ENCODE results near the gene PPHLN1.

Gene PPHLN1, protein sequence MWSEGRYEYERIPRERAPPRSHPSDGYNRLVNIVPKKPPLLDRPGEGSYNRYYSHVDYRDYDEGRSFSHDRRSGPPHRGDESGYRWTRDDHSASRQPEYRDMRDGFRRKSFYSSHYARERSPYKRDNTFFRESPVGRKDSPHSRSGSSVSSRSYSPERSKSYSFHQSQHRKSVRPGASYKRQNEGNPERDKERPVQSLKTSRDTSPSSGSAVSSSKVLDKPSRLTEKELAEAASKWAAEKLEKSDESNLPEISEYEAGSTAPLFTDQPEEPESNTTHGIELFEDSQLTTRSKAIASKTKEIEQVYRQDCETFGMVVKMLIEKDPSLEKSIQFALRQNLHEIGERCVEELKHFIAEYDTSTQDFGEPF

DNA sequence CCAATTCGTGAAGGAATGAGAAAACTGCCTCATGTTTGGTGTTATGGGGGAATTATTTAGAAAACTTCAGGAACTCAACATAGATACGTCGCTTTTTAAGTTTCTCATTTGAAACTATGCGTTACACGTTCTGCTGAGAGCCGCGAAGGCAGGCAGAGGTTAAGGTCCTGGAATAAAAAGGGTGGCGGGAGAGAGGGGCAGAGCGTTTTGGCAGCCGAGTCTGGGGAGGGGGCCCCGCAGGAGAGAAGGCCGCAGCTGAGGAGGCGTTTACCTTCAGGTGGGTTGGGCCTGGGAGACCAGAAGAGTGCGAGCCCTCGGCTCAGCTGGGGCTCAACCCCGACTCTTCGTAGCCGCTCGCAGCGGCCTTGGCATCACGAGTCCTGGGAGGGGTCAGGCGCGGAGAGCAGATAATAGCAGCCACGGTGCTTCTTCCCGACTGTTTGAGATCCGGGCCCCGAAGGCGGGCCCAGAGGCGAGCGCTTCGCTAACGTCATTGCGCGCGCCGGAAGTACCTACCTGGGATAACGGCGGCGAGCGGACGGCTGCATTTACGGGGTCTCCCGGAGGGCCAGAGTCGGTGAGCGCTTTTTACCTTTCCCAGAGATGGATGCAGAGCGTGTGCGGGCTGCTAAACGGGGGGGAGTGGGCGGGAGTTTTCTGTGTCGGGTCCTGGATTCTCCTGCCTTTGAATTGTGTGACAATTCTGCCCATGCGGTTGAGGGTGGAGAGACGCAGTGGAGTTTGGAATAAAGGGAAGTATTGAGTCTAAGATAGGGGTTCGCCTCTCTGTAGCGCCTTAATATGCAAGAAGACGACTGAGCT lies at the start of gene PPHLN1, which contains the start of gene ZCRB1:
Gene PPHLN1, plus strand, starts transcription at position 515 of the 822 bp plus-strand sequence. CDS start 9,736 bp downstream, outside the sequence.
Gene ZCRB1, minus strand, starts transcription at position 442 of the 822 bp plus-strand sequence. CDS start 1,992 bp downstream, outside the sequence.
- peak; percentile 82 for DNase-seq

DNA sequence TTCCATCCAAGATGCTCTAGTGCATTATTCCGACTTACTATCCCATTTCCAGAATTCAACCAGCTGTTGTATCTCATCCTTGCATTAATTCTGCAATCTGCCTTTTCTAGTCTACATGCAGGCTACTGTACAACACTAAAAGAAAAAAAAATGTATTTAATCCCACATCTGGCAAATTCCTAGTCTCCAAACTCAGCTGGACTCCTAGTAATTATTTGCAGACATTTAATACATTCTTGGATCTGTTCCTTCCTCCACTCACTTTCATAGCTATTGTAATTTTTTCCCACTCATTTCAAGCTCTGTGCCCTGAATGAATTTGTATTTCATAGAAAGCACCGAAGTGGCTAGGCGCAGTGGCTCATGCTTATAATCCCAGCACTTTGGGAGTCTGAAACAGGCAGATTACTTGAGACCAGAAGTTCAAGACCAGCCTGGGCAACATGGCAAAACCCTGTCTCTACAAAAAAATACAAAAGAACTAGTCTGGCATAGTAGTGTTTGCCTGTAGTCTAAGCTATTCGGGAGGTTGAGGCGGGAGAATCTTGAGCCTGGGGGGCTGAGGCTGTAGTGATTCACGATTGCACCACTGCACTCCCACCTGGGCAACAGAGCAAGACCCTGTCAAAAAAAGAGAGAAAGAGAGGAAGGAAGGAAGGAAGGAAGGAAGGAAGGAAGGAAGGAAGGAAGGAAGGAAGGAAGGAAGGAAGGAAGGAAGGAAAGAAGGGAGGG lies 48.4 kb upstream of the PPHLN1 start:
- no peak for DNase-seq

DNA sequence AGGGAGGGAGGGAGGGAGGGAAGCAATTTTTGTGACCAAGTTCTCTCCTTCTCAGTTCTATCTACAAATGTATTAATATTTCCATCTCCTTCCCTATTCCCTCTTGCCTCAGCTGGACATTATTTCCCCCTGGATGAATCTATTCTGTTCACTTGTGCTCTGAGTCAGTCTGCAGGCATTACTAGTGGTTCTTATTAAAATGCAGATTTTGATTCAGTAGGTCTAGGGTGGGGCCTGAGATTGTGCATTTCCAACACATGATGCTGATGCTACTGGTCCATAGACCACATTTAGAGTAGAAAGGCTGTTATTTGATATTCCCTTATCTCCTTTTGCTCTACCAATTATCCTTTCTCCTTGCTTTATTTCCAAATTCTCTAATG lies 47.8 kb upstream of the PPHLN1 start:
- DNase-seq: no peak

DNA sequence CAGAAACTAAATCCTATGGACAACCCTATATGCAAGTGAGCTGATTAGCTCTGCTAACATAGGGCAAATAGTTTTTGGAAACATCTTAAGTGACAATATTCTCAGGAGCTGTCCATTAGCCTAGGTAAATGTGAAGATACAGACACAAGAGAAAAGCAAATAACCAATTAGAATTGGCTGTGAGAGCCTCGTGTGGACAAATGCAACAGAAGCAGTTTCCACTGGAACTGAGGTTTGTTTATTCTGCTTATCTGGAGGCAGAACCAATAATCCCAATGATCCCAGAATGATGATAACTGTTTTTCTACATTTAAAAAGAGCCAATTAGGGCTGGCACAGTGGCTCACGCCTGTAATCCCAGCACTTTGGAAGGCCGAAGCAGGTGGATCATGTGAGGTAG lies 44.7 kb upstream of the PPHLN1 start:
- no peak for DNase-seq

DNA sequence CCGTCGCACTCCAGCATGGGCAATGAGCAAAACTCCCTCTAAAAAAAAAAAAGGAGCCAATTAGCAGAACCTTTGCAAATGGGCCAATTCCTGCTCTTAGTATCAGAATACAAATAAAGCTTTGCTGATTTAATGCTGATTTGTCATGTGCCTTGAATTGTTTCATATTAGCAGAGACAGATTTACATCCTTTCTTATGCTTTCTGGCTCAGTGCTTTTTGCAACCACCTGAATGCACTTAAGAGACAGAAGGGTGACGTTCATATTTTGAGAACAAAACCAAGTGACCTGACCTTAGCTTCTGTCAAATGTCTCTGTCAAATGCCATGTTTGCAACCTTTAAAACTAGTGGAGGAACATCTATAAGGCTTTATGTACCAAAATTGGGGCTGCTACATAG lies 44.1 kb upstream of the PPHLN1 start:
- DNase-seq: no peak

DNA sequence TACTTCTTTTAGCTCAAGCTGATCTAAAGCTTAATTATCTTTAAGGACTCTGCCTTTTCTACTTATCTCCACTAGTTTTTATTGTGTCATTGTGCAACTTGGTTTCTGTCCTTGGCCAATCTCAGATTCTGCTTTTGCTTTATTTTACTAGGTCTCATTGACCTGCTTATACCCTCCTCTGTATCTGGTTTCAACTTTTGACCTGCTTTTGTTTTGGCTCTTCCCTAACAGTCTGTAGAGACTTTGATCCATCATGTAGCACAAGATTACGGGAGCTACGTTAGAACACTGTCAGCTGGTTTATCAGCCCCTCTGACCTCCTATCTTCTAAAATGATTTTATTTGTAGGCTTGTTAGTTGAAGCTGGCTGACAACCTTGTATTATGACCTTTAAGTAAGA lies 43.7 kb upstream of the PPHLN1 start:
- DNase-seq: no peak

DNA sequence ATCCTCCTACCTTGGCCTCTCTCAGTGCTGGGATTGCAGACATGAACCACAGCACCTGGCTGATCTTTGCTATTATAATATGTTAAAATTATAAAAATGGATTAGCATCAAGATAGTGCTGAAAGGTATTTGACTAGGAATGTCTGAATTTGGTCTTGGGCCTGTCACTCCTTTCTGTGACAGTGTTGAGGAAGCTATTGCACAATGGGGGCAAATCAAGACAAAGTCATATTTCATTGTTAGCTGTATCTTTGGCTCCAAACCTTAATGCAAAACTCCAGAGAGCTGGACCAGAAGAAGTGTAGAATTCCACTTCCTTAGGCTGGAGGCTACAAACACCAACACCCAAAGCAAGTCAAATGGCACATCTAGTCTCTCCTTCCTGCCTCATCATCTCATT lies 42.2 kb upstream of the PPHLN1 start:
- no peak for DNase-seq

DNA sequence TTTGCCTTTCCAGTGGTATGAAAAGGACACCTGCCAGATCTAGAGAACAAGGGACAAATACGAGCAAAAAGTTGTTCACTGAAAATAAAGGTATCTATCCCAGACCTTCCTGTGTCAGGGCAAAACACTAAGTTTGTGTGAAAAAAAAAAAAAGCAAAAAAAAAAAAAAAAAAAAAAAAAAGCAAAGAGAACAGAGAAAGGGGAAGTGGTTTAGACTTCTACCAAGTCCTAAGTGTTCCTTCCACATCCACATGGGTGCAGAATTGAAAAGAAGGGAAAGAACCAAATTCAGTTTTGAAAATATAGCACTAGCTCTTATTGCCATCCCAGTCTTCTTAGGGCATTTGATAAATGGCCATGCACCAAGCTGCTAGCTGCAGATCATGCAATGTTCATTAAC lies 41.8 kb upstream of the PPHLN1 start:
- DNase-seq: no peak

DNA sequence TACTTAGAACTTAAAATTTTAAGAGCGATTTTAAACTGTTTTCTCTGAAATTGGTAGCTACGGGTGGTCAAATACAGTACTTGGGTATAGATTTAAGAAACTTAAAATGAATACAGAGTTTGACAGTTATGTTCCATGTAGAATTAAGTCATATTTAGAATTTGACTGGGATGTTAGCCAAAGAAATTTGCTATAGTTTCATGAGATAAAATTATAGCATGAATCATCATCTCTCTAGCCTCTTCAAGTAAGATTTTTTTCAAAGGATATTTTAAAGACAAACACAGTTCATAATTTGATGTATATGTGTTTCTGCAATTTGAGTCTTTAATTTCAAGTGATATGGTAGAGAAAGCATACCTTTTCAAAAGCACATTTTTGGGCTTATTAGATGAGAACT lies 41.1 kb upstream of the PPHLN1 start:
- DNase-seq: no peak

DNA sequence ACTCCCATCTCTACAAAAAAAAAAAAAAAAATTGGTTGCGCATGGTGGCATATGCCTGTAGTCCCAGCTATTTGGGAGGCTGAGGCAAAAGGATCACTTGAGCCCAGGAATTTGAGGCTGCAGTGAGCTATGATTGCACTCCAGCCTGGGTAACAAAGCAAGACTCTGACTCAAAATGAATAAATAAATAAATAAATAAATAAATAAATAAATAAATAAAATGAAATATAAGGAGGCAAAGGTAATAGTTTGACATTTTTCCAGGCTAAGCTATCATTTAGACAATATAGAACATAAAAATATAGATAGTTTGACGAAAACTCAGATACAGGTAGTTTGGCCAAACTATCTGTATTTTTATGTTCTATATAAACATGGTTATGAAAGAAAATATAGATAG lies 40.5 kb upstream of the PPHLN1 start:
- DNase-seq: no peak

DNA sequence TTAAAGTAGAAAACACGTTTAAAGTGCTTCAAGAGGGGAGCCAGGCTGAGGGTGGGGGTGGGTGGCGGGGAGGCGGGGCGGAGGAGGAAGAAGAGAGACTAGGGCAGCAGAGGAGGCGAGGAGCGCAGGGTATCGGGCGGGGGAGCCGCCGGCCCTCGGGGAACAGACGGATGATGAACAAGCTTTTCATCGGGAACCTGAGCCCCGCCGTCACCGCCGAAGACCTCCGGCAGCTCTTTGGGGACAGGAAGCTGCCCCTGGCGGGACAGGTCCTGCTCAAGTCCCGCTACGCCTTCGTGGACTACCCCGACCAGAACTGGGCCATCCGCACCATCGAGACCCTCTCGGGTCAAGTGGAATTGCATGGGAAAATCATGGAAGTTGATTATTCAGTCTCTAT lies 39.2 kb upstream of the PPHLN1 start:
- DNase-seq: no peak

DNA sequence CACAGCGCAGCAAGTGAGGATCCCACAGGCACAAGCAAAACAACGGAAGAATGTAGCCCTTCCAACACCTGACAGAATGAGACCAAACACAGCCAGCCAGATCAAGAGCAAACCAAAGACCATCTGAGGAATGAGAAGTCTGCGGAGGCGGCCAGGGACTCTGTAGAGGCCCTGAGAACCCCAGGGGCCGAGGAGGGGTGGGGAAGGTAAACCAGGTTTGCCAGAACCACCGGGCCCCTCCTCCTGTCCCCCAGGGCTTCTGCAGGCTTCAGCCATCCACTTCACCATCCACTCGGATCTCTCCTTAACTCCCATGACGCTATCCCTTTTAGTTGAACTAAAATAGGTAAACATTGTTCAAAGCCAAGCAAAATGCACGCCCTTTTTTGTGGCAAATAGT lies 37.4 kb upstream of the PPHLN1 start:
- no peak for DNase-seq

DNA sequence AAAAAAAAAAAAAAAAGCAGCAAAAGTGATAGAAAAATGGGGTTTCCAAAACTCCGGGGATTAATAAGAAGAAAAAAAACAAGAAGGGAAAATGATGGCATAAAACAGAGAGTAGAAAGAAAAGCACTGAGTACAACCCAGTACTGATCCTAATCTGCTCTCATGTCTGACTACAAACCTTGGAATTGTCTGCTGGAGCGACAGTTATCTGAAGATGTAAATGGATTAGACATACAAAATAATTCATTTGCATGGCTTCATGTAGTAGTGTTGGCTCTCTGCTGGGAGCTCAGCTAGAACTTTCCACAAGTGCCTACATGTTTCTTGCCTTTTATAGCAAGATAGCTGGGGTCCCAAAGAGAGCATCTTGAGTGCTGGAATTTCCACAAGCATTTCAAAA lies 34.3 kb upstream of the PPHLN1 start:
- DNase-seq: no peak

DNA sequence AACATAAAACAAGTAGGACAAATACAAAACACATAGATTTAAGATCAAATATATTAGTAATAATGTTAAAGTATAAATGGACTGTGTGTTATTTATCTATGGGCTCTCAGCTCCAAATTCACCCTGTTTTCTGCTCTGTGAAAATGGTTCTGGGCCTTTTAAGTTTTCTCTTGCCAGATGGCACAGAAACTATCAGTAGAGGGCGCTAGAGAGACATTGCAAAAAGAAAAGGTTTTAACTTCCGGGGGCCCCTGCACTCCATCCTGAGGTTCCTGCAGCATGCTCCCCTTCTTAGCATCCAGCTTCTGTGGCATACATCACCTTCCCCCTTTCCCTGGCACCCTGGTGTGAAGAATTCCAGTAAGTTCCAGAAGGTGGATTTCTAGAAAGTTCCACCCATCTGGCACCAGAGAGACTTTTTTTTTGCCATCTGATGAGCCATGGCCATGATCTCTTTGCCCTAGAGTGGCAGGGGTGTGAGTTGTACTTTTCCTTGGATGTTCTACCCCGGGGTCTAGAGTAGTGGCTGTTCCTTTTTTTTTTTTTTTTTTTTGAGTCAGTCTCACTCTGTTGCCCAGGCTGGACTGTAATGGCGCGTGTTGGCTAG lies 29.4 kb upstream of the PPHLN1 start:
- peak; percentile 9 for DNase-seq

DNA sequence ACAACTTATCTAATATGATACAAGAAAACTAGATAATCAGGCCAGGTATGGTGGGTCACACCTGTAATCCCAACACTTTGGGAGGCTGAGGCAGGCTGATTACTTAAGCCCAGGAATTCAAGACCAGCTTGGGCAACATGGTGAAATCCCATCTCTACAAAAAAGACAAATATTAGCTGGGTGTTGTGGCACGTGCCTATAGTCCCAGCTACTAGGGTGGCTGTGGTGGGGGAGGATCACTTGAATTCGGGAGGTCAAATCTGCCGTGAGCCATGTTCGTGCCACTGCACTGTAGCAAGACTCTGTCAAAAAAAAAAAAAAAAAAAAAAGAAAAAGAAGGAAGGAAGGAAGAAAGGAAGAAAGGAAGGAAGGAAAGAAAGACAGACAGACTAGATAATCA lies 27.1 kb upstream of the PPHLN1 start:
- DNase-seq: no peak

DNA sequence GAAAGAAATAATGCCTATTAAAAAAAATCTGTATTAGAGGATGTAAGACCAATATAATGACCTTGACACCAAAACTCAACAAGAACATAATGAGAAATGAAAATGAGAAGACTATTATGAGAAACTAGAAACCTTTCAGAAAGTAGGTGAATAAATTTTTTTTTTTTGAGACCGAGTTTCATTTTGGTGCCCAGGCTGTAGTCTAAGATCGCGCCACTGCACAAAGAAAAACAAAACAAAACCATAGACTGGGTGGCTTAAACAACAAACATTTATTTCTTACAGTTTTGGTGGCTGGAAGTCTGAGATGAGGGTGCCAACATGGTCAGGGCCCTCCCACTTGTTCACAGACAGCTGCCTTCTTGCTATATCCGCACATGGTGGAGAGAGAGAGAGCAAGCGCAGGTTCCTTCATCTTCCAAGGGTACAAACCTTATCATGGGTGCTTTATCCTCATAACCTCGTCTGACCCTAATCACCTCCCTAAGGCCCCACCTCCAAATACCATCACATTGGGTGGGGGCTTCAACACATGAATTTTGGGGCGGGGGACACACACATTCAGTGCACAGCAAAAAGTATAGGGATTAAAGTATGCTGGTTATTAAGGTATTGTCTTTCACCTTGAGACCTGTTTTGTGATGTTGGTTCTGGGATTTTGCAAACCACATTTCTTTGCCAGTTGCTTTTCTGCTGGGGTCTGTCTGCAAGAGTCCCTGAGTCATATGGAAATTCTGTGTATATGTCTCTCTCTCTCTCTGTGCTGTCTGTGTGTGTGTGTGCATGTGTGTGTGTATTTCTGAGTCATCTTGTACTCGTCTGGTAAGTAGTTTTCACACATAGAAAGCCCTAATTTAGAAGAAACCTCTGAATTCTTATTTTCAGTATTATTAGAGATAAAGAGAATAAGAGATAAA lies 26.3 kb upstream of the PPHLN1 start:
- DNase-seq: peak; percentile 31

DNA sequence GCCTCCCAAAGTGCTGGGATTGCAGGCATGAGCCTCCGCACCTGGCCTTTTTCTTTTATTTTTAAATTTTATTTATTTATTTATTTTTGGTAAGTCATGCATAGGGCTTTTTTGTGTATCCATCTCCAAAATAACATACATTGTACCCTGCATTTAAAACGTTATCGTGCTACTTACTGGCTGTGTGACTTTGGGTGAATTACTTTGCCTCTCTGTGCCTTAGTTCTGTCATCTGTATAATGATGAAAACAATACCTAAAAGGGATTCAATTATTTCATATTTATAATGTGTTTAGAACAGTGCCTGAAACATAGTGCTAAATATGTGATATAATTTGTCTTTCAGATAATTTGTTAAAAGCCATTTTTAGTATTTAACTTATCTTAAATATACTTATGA lies 19.7 kb upstream of the PPHLN1 start:
- no peak for DNase-seq

DNA sequence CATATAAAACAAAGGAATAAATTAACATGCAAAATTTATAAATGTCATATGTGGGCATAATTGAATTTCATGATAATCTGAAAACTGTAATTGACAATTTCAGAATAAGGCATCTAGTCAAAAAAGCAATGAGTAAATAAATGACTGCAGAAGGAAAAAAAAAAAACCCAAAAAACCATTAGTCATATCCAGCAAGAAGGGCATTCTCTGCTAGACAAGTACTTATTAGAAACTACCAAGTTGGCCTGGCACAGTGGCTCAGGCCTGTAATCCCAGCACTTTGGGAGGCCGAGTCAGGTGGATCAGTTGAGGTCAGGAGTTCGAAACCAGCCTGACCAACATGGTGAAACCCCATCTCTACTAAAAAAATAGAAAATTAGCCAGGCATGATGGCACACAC lies 17.6 kb upstream of the PPHLN1 start:
- no peak for DNase-seq

DNA sequence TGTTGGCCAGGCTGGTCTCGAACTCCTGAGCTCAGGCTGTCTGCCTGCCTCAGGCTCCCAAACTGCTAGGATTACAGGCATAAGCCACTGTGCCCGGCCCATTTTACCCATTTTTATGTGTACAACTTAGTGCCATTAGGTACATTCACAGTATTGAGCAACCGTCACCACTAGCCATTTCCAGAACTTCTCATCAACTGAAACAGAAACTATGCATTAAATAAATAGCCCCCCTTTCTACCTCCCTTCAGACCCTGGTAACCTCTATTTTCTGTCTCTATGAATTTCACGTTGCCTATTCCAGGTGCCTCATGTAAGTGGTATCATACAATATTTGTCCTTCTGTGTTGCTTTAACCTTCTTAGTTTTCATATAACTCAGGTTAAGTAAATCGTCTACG lies 16.0 kb upstream of the PPHLN1 start:
- no peak for DNase-seq

DNA sequence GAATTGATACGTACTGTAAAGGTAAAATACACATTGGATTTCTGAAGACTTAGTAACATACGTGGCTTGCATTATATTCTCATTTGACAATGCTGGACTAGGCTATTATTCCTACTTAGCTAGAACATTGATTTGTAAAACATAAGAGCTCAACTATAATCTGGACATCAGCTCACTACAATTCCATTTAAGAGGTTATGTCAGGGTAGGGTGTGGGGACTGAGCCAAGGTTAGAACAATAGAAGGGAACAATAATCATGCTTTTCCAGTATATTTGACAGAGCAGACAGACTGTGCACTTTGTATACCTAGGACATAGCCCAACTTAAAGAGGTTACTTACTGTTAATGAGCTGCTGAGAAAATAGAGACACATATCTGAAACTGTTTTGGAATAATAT lies 10.9 kb upstream of the PPHLN1 start:
- DNase-seq: no peak

DNA sequence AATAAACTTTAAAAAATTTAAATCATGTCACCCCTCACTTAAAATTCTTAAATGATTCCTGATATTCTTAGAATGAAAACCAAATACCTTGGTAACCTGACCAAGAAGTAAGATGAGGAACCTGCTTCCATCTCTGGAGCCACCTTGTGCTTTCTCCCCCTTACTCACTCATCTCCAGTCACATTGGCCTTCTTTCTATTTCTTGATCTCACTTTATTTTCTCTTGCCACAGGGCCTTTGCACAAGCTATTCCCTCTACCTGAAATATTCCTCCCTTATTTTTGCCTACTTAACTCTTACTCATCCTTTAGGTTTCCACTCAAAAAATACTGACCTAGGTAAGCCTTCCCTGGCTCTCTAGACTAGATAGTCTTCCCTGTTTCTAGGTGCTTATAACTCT lies 5.2 kb upstream of the PPHLN1 start:
- no peak for DNase-seq

DNA sequence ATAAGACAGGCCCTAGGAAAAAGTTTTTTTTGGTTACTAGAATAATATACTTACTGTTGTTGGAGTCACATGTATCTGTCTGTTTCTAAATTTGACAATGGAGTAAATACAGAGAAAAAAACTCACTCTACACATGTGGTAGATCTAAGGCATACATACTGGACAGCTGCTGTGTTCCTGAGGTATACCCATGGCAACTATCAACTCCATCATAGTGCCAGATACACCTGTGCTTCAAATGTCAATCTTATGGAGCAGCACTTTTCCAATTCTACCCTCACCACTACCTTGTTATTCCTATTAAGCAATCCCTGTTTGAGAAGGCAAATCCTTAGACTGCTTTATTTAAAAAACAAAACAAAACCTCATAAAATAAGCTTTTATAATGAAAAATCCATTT lies 3.4 kb upstream of the PPHLN1 start:
- DNase-seq: no peak
